Neuron (in vitro differentiated cells): ENCODE data around the gene TMEM181.
"Not testable (repeated sequence)": the region's sequence is repeated elsewhere in the genome, so short reads cannot be mapped to it uniquely, and the experiment has no call there.

Experiments used
- H2AFZ ChIP-seq: one replicate; pipeline ENCODE4 v1.6.1; 2013; ENCODE audit warnings: low read depth, mild to moderate bottlenecking, inconsistent platforms, low read length, moderate library complexity
- H3K27me3 ChIP-seq: one replicate; pipeline ENCODE4 v1.6.1; 2013; ENCODE audit warnings: low read length; ENCODE audit not compliant: insufficient read depth
- H3K36me3 ChIP-seq: one replicate; pipeline ENCODE4 v1.6.1; 2013; ENCODE audit warnings: low read length; ENCODE audit not compliant: insufficient read depth
- H3K4me1 ChIP-seq: one replicate; pipeline ENCODE4 v1.6.1; 2013; ENCODE audit warnings: low read length; ENCODE audit not compliant: insufficient read depth
- H3K4me3 ChIP-seq: 2 replicates; pipeline ENCODE4 v1.5.1; 2013; ENCODE audit warnings: mild to moderate bottlenecking, low read length, moderate library complexity
- H3K9me3 ChIP-seq: one replicate; pipeline ENCODE4 v1.6.1; 2013; ENCODE audit warnings: low read length

TMEM181 gene

DNA sequence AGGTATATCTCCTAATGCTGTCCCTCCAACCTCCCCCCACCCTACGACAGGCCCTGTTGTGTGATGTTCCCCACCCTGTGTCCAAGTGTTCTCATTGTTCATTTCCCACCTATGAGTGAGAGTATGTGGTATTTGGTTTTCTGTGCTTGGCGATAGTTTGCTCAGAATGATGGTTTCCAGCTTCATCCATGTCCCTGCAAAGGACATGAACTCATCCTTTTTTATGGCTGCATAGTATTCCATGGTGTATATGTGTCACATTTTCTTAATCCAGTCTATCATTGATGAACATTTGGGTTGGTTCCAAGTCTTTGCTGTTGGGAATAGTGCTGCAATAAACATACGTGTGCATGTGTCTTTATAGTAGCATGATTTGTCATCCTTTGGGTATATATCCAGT is 54.7 kb downstream of the TMEM181 start:
- H3K4me1 ChIP-seq, H3K9me3 ChIP-seq, H3K27me3 ChIP-seq, H3K4me3 ChIP-seq, H2AFZ ChIP-seq: not testable (repeated sequence)
- H3K36me3 ChIP-seq: peaks cover 18% of the 10 kb centered on the region

DNA sequence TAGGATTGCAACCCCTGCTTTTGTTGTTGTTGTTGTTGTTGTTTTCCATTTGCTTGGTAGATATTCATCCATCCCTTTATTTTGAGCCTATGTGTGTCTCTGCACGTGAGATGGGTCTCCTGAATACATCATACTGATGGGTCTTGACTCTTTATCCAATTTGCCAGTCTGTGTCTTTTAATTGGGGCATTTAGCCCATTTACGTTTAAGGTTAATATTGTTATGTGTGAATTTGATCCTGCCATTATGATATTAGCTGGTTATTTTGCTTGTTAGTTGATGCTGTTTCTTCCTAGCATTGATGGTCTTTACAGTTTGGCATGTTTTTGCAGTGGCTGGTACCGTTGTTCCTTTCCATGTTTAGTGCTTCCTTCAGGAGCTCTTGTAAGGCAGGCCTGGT is 58.4 kb downstream of the TMEM181 start:
- peaks cover 30% of the 10 kb centered on the region for H3K36me3 ChIP-seq
- H3K27me3 ChIP-seq, H3K4me1 ChIP-seq, H3K4me3 ChIP-seq, H2AFZ ChIP-seq, H3K9me3 ChIP-seq: not testable (repeated sequence)

DNA sequence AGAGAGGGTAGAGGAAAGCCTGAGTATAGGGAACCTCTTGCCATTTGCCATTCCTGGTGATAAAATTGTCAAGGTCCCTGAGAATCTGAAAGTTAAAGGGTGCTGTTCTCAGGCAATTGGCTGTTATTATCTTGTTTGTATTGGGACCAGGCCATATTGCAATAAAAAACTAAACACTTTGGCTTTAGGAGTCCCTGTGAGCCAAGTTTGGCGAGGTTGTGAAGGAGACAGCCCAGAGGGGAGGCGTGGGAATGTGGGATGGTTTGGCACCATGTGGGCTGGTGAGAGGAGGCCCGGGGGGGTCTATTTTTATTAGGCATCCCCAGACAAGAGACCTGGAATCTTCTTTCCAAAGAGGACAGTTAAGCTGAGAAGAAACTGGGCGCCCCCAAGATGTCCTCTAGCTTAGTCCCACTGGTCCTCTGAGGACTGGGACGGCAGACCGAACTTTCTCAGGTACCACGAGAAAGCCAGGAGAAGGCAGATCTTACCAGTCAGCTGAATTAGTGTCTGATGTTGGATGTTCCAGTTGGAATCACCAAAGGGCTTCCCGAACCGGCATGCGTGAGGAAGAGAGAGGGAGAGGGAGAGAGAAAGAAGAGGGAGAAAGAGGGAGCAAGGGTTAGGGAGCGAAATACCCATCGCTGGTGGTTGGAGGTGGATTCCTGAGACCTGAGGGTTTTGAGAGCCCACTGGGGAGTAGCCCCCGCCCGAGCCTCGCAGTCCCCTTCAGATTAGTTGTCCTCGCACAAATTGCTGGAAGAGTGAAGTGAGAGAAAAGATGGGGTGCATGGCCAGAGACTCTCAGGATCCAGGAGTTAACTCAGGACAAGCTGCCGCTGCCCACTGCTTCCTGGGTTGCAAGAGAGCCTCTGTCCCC is 60.3 kb downstream of the TMEM181 start:
- Histone ChIP-seq H3K27me3 (no peaks in the 10 kb centered on the region), H3K4me3 (no peak overlapping the region), H3K36me3 (peaks cover 34% of the 10 kb centered on the region), H3K4me1 (no peaks in the 10 kb centered on the region), H3K9me3 (peaks cover 2% of the 10 kb centered on the region), H2AFZ (no peak overlapping the region)

DNA sequence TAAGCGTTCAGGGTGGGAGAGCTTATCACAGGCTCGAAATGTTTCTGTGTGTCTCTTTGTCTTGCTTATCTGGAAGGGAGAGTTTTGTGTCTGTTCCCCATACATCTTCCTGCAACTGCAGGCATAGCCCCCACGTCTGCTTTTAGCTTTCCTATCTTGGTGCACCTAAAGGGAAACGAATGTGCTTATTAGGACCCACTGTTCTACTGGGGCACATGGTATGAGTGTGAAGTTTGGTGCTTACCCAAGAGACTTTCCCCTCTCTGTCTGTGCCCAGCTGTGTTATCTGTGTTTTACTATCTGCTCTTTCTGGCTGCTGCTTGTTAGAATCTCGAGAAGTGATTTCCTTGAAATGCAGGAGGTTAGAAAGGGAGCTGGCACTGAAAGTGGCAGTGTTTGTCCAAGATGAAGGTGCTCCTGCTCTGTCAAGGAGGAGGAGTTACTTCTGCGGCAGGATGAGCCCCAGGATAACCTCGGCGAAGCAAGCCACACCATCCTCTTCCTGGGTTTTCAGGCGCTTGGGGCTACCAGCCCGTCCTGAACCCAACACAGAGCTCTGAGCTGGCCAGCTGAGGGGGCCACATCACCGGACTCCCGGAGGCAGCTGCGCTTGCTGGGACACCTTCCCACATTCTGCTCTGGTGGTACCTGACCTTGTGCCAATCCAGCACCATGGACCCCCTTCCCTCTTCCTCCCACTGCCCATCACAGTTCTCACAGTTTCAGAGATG is 61.2 kb downstream of the TMEM181 start:
- Histone ChIP-seq H3K9me3 (peaks cover 2% of the 10 kb centered on the region), H3K4me1 (no peaks in the 10 kb centered on the region), H3K36me3 (peaks cover 40% of the 10 kb centered on the region), H2AFZ (no peak overlapping the region), H3K27me3 (no peaks in the 10 kb centered on the region), H3K4me3 (no peak overlapping the region)

DNA sequence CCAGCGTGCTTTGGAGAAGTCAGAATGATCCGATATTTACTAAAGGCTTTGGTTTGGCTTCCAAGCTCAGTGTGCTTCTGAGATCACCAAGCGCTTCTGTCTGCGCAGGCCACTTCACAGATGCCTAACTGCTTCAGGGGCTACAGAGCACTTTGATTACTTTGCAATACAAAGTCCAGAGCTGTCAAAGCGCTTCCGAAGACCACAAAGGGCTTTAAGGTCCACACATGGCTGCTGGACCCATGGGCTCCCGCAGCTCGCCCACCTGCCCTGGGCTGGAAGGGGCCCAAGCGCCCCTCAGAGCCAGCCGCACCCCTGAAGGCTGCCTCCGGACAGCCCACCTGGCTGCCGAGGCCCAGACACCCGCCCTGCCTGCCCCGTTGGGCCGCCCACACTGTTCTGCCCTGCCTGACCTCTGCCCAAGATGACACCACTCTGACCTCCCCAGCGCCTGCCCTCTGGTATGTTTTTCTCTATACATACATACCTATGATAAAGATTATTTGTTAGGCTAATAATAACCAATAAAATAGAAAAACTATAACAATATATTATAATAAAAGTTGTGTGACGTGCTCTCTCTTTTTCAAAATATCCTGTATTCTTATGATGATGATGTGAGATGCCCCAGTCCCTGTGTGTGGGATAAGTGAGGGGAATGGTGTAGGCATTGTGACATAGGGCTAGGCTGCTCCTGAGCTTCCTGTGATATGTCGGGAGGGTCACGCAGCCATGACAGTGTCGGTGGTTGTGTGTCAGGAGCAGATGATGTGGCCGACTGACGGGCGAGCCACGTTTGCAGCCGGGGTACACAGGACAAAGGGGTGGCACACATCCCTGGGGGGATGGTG is 62.0 kb downstream of the TMEM181 start:
- Histone ChIP-seq H3K4me3 (no peak overlapping the region), H2AFZ (no peak overlapping the region), H3K4me1 (no peaks in the 10 kb centered on the region), H3K9me3 (peaks cover 2% of the 10 kb centered on the region), H3K36me3 (peaks cover 48% of the 10 kb centered on the region), H3K27me3 (no peaks in the 10 kb centered on the region)

DNA sequence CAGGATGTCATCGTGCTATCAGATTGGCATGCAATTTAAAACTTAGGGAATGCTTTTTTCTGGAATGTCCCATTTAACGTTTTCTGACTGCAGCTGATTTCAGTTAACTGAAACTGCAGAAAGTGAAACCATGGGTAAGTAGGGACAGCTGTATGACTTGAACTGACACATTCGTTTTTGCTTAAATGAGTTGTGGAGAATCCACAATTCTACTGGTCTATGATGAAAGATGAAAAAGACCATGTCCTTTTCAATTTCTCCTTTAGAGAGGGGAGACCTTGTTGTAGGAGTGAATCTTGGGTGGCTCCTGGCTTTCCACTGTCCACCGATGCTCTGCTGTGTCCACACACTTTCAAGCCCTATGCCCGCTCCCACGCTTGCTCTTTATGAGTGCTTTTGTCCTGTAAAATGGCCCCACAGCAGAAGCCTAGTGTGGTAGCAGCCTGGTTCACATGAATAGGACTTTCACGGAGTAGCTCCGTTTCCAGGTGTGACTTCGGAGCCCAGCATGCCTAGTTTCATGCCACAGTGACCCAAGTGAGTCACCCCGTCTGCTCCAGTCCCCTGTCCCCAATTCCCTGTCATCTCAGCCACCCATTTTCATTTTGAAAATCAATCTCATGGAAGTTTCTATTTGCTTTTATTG is 62.8 kb downstream of the TMEM181 start:
- H3K36me3 ChIP-seq: peaks cover 54% of the 10 kb centered on the region
- no peak overlapping the region for H3K4me3 ChIP-seq
- no peak overlapping the region for H2AFZ ChIP-seq
- peaks cover 2% of the 10 kb centered on the region for H3K9me3 ChIP-seq
- H3K27me3 ChIP-seq: no peaks in the 10 kb centered on the region
- no peaks in the 10 kb centered on the region for H3K4me1 ChIP-seq

DNA sequence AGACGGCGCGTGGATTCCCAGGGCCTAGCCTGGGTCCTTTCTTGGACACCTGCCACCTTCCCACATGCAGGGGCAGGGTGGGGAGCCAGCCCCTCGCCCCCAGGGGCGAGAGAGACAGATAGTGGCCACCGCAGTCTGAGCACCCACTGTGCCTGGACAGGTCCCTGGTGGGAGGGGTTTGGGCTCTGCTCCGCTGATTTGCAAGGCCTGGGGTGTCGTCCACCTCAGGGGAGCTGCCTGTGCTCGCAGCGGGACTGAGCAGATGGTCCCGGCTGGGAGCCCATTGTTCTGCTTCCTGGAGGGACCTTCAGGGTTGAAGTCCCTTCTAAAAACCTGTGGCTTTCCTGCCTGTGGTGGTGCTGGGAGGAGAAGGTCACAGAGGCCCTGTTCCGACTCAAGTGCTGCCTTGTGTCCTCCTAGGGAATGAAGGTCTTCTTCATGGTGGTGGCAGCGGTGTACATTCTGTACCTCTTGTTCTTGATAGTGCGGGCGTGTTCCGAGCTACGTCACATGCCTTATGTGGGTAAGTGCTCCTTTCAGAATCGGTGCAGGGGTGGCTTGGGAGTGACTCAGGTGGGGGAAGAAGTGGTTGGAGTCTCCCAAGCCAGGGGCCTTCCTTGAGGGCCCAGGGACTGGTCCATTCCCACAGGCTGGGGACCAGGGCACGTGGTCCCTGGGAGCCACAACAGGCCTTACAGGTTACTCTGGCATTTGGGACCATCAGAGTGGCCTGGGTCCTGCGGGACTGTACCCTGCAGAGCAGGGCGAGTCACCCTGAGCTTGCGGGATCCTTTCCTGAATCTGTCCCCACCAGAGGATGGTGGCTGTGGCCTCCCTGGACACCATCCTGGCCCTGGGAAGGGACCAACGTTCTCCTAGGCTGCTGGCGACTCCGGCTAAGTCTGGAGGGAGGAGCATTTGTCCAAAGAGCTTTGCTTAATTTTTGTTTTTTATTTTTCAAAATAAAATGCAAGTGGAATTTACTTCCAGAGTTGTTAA is 65.1 kb downstream of the TMEM181 start:
- Histone ChIP-seq H2AFZ (no peak overlapping the region), H3K27me3 (no peaks in the 10 kb centered on the region), H3K4me3 (no peak overlapping the region), H3K9me3 (peaks cover 2% of the 10 kb centered on the region), H3K4me1 (no peaks in the 10 kb centered on the region), H3K36me3 (peaks cover 73% of the 10 kb centered on the region)

DNA sequence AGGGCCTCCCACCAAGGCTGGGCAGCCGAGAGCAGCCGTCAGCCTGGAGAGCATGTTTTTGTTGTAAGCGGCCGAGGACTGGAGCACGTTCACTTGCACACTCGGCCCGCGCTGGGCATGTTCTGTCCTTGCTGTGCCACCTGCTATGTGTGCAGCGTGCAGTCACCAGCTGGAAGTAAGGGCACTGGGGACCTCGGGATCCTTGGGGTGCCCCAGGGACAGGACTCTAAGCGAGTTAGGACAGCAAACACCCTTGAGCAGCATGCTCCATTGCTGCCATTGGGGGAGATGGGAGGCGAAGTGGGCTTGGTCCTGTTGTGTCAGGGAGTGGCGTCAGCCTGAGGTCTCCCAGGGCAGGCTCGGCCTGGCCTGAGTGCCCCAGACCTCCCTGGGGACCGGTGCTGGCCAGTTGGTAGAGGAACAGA is 66.0 kb downstream of the TMEM181 start:
- no peaks in the 10 kb centered on the region for H3K9me3 ChIP-seq
- H3K4me3 ChIP-seq: no peak overlapping the region
- H3K27me3 ChIP-seq: no peaks in the 10 kb centered on the region
- H3K36me3 ChIP-seq: peaks cover 71% of the 10 kb centered on the region
- H3K4me1 ChIP-seq: no peaks in the 10 kb centered on the region
- H2AFZ ChIP-seq: no peak overlapping the region

DNA sequence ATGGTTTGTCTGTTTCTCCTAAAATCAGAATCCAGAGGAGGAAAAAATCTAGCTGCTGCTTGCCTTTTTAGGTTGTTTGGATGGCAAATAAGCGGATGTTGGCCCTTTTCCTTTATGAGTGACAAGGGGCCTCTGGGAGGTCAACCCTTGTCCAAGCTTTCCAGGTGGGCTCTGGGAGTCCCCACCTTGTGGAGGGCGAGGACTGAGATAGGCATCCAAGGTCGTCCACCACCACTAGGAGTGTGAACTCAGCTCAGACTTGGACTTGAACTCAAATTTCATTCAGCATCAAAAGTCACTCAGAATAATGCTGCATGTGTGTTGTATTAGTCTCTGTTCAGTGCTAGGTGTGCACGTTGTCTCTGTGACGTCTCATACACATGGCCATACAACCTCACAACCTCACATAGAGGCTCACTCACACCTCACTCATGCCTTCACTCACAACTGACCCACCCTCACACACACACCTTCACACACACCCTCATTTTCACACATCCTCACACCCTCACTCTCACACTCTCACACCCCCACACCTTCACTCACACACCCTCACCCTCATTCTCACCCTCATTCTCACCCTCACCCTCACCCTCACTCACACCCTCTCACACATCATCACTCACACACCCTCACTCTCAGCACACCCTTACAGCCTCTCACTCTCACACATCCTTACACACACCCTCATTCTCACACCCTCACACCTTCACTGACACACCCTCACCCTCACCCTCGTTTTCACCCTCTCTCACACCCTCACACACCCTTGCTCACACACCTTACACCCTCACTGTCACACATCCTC is 66.7 kb downstream of the TMEM181 start:
- Histone ChIP-seq H2AFZ (no peak overlapping the region), H3K4me1 (no peaks in the 10 kb centered on the region), H3K36me3 (peaks cover 68% of the 10 kb centered on the region), H3K27me3 (no peaks in the 10 kb centered on the region), H3K9me3 (no peaks in the 10 kb centered on the region), H3K4me3 (no peak overlapping the region)

DNA sequence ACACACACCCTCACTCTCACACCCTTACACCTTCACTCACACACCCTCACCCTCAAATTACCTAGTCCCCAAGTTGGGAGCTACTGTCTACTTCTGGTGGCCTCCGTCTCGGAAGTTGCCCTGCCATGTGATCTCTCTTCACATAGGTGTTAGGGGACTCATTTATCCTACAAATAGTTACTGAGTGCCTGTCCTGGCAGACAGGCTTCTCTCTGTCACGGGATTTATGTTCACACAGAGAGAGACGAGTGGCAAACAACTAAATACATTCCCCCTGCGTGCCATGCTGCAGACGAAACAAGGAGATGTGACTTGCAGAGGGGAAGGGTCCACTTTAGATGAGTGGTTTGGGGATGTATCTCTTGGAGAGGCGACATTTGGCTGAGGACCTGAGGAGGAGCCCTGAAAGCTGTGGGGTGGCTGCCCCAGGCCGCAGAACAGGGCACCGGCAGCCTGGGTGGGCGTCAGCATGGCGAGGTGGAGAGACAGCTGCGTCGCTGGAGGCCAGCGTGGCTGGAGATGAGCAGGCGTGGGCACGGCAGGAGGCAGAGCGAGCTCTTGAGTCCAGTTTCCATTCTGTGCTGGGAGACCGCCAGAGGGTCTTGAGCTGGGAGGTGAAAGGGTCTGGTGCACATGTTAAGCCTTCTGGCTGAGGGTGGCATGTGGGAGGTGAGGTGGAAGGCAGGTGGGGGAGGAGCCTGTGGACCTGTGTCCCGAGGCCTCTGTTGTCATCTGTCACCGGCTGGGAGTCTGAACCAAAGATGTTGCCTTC is 67.5 kb downstream of the TMEM181 start:
- Histone ChIP-seq H3K27me3 (no peaks in the 10 kb centered on the region), H3K9me3 (no peaks in the 10 kb centered on the region), H3K36me3 (peaks cover 65% of the 10 kb centered on the region)

DNA sequence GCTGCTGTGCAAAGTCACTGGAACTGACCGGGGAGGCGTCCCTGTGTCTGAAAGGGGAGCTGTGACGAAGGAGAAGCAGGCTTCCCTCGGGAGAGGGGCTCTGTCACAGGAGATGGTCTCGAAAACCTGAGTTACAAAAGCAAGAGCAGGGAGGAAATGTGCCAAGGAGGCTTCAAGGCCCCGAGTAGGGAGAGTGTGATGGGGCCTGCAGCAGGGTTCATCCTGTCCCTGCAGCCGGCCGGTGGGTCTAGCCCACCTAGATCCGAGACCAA is 68.0 kb downstream of the TMEM181 start:
- H3K4me1 ChIP-seq: no peaks in the 10 kb centered on the region
- H2AFZ ChIP-seq: no peak overlapping the region
- no peaks in the 10 kb centered on the region for H3K9me3 ChIP-seq
- H3K4me3 ChIP-seq: no peak overlapping the region
- H3K36me3 ChIP-seq: peaks cover 61% of the 10 kb centered on the region
- no peaks in the 10 kb centered on the region for H3K27me3 ChIP-seq

More for the DNA sequence above, 67.5 kb downstream of the TMEM181 start:
- Histone ChIP-seq H2AFZ (no peak overlapping the region), H3K4me1 (no peaks in the 10 kb centered on the region), H3K4me3 (no peak overlapping the region)
